NCI-H526 (cell line): ENCODE results near the gene CD40LG.

Experiments used
- DNase-seq, 2 experiments: peaks; one replicate each; lab custom pipeline; 2025; lab: John Stamatoyannopoulos, UW

The CD40LG gene

DNA sequence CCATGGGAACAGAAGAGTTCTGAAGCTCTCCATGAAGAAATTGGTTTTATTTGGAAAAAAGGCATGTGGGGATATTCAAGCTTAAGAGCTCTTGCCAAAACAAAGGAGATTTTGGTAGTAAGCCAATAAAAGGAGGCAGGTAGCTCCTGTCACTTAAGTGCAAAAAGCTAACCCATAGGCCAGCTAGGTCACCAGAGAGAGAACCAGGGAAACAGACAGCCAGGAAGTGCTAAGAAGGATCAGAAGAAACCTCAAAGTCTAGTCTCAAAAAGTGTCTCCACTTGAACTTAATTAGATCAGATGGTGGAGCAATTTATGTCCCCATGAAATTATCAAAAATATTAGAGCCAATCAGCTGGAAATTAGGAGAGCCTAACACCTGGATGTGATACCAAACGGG is 49.2 kb downstream of the CD40LG start:
- DNase-seq, result no peak

DNA sequence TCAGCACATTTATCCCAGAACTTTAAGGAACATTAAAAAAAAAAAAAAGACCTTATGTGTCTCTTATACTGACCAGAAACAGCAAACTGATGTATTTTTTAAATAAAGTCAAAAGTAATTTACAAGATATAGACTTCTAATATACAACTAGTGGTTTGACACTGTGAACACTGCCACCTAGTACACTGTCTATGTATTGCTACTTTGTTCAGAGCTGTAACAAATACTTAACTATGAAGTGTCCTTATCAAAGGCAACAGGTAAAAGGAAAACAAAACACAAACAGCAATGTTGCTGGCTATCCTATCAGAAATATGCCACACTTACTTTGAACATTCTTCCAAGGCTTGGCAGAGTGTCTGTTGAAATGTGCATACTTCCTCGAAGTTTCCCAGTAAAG is 60.4 kb downstream of the CD40LG start:
- DNase-seq, result peak in 1 of 2 experiments; percentile 14
